SK-N-MC (cell line): ENCODE results near the gene LY6G6D.

Source experiments
- EZH2 ChIP-seq: fragments of 200-600 bp; sonication (generic); IDR thresholded peaks from one replicate; pipeline ENCODE4 v1.6.1; 2017; ENCODE audit warnings: antibody characterized with exemption
- FOXP2 ChIP-seq: optimal IDR thresholded peaks from 2 replicates; pipeline ENCODE3; 2011; ENCODE audit warnings: mild to moderate bottlenecking, moderate library complexity; ENCODE audit not compliant: insufficient read depth; ENCODE audit errors: extremely low read length, control extremely low read depth
- POLR2AphosphoS5 ChIP-seq: IDR thresholded peaks from 2 replicates; pipeline ENCODE4 v1.6.1; 2012; ENCODE audit warnings: mild to moderate bottlenecking, low read depth, low read length, borderline replicate concordance

DNA sequence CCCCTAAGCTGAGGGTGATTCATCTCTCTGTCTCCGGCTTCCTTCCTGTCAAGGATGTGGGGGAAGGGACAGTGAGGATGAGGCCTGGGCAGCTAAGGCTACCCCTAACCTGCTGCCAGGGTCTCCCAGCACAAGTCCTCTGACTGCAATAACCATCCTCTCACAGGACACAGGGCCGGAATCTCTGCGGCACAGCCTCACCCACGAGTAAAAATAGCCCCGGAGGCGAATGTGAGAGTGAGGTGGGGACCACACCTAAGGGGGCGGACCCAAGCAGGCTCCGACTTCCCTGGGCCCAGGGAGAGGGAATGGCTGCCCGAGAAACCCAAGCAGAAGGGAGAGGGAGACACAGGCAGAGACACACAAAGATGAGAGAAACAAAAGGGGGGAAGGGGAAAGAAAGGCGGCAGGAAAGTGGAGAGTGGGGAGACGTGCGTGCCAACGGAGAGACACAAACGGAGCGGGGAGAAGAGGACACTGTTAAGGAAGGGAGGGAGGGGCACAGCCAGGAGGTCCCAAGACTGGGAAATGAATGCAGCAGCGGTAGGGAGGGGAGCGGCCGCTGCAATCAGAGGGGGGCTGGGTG, 19.8 kb downstream of the LY6G6D start:
- TF ChIP-seq EZH2 = no peak
- TF ChIP-seq POLR2AphosphoS5 = no peak
- no peak for TF ChIP-seq FOXP2
